GM21723 (cell line): ENCODE data around the gene SYT5.
A peak's percentile ranks its signal among the peaks of the same experiment; 100 is the strongest.
"Not testable (repeated sequence)": the region's sequence is repeated elsewhere in the genome, so short reads cannot be mapped to it uniquely, and the experiment has no call there.

Experiments used
- ATAC-seq: cut with Tn5 transposase; IDR thresholded peaks from one replicate; pipeline ENCODE4 v1.9.1; 2021; ENCODE audit warnings: mild to moderate bottlenecking, moderate library complexity; ENCODE audit not compliant: unreplicated experiment

The SYT5 gene

DNA sequence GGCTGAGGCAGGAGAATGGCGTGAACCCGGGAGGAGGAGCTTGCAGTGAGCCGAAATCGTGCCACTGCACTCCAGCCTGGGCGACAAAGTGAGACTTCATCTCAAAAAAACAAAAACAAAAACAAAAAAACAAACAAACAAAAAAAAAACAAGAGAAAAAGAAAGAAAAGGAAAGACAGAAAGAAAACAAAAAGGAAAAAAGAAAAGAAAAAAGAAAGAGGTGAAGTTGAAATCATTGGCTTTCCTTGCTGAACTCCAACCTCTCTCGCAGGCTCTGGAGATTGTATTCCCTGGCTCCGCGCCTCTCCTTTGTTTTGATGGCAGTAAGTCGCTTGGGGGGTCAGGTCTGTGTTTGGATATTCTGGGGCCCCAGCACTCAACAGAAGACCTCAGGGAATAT lies 7.8 kb downstream of the SYT5 start:
- ATAC-seq: not testable (repeated sequence)

- no peak for ATAC-seq
Measured at GRCh38 chr19:55171440-55171839, 8.6 kb downstream of the SYT5 start.

DNA sequence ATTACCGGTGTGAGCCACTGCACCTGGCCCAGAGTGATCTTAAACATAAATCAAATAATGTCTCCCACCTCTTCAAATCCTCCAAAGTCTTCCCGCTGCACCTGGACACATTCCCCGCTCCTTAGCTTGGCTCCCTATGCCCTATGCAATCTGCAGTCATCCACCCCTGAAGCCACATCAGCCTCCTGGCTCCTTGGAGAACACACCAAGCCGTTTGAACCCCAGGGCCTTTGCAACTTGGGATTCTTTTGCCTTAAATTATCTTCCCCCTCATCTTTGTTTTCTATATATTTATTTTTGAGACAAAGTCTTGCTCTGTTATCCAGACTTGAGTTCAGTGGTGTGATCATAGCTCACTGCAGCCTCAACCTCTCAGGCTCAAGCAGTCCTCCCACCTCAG lies 11.0 kb downstream of the SYT5 start:
- no peak for ATAC-seq

GRCh38 chr19:55166530-55167268 lies 13.4 kb downstream of the SYT5 start, which contains the start of gene DNAAF3:
TSS of gene DNAAF3 (minus strand) at chr19:55166613. CDS start at chr19:55166413, 200 bp downstream.
- peak; percentile 82 for ATAC-seq

DNA sequence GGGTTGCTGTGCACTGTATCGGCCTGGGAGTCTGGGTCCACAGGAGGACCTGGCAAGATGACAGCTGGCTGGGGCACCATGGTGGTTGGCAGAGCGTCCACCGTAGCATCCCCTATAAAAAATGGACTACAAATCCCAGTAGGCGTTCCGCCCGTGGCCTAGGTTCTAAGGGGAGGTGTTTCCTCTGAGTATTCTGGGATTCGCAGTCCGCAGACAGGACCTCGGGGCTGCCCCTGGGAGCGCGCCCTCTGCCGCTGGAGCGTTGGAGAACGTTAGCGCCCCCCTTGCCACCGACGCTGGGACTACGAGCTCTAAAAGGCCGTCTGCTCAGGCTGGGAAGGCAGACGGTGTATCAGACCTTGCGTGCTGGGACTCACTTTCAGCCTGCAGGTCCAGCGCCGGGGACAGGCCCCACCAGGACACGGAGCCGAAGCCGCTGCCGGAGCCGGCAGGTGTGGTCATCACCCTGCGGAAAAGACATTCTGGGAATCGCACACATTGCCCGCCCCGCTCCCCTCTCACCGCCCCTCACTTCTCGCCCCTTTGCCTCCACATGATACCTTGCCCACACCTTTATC lies 14.0 kb downstream of the SYT5 start:
- no peak for ATAC-seq

GRCh38 chr19:55161571-55162322 lies 18.3 kb downstream of the SYT5 start:
- ATAC-seq: no peak

DNA sequence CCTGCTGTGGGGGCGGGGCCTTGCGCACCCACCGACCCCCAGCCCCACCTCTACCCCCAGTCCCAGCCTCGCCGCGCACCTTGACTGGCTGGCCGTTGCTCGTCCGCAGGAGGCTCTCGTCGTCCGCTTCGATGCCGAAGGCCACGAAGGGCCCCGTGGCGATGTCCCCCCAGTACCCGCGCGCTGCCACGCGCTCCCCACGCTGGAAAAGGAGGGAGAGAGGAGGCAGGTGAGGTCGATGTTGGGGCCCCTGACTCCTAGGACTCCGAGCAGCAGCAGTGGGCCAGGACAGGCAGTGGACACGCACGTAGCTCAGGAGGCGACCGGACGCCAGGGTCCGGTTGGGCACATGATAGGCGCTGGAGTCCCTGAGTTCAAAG lies 19.1 kb downstream of the SYT5 start:
- no peak for ATAC-seq

- no peak for ATAC-seq
Measured at GRCh38 chr19:55160128-55160985, 19.7 kb downstream of the SYT5 start.

DNA sequence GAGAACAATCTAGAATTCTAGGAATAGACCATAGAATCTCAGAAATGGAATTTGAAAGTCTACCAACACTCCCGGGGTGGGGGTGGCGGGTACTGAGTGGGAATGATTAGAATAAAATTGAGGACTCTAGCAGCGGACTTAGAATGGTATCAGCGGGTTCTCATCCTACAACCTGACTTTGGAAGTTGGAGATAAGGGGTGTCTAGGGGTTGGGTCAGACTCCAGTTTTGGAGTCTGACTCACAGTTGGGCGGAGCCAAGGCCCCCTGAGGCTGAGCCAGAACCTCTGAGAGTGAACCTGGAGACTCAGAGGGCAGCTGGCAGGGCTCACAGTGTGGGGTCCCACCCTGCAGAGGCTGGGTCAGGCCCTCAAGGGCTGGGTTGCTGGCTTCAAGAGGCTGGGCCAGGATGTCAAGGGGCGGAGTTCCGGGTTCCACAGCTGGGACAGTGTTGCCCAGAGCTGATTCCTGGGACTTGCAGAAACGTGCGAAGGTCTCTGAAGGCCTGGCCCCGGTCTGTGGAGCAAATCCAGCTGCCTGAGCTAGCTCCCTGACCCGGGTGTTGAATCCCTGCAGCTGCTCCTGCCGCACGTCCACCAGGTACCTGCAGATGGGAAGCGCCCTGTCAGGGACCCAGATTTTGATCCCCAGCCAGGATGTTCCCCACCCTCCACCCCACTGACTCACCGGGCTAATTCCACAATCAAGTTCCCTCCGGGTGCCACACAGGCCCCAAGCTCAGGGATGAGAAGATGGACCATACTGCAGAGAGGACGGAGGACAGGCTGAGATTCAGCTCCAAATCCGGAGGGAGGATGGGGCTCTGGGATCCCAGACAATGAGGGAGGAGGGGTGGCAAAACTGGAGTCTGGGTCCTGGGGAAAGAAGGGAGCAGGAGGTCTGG lies 21.0 kb downstream of the SYT5 start:
- ATAC-seq: no peak

GRCh38 chr19:55158423-55158822 lies 21.7 kb downstream of the SYT5 start:
- ATAC-seq: no peak

DNA sequence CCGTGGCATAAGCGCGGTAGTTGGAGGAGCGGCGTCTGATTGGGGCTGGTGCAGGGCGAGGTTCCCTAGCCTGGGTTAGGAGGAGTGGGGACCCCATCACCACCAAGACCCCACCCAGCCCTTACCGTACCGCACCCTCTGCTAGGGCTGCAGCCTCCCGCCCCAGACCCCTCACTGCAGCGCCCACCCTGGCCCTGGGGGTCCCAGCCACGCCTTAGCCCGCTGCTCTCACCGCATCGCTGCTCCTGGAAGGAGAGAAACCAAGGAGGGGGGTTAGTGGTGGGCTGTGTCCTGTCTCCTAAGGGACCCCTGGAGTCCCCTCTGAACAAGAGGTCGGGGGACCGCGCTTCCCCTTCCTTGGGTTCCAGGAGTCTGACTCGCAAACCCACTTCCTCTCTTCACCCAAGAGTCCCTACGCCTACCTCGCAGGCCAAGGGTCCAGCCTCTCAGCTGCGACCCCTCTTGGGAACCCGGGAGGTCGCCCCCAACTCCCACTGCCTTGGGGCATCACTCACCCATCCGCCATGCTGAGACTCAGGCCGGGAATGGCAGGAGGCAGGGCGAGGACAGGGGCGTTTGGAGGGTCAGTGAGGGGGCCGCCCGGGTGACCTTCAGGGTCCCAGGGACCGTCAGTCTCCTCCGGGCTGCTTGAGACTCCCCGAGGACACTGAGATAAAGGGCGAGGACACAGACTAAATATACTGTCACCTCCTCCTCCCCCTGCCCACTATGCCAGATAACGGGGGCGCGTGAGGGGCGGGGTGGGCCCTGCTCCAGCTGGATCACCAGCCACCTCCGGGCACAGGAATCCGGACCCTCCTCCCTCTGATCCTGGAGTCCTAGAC lies 22.8 kb downstream of the SYT5 start, which contains the start of gene TNNI3:
Gene TNNI3 (minus strand): TSS at position 669 of the 845 bp plus-strand sequence. CDS start 143 bp downstream, at position 526.
- ATAC-seq: no peak

GRCh38 chr19:55156202-55157063 lies 23.7 kb downstream of the SYT5 start:
- no peak for ATAC-seq

GRCh38 chr19:55155784-55156183 lies 24.3 kb downstream of the SYT5 start:
- ATAC-seq: not testable (repeated sequence)

DNA sequence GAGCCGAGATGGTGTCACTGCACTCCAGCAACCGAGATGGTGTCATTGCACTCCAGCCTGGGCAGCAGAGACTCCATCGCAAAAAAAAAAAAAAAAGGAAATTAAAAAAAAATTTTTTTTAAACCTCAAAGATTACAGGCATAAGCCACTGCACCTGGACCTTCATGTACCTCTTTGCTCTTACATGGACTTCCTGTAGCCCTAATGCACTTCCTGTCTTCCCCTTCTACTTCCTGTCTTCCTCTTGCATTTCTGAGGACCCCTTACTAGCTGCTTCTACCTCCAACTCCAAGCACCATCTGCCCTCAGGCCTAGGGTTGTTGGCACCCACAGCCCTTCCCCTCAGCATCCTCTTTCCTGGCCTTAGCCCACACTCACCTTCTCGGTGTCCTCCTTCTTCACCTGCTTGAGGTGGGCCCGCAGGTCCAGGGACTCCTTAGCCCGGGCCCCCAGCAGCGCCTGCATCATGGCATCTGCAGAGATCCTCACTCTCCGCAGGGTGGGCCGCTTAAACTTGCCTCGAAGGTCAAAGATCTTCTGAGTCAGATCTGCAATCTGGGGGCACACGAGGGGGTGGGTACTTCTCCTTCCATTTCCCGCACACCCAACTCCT lies 26.3 kb downstream of the SYT5 start:
- no peak for ATAC-seq

DNA sequence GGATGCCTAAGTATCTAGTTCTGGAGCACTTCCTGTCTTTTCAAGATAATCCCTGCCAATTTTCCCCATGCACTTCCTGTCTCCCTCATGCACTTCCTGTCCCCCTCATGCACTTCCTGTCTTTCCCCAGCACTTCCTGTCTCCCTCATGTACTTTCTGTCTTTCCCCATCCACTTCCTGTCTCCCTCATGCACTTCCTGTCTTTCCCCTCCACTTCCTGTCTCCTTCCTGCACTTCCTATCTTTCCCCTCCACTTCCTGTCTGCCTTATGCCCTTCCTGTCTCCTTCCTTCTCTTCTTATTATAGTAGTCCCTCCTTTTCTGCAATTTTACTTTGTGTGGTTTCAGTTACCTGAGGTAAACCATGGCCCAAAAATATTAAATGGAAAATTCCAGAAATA lies 28.1 kb downstream of the SYT5 start:
- no peak for ATAC-seq

DNA sequence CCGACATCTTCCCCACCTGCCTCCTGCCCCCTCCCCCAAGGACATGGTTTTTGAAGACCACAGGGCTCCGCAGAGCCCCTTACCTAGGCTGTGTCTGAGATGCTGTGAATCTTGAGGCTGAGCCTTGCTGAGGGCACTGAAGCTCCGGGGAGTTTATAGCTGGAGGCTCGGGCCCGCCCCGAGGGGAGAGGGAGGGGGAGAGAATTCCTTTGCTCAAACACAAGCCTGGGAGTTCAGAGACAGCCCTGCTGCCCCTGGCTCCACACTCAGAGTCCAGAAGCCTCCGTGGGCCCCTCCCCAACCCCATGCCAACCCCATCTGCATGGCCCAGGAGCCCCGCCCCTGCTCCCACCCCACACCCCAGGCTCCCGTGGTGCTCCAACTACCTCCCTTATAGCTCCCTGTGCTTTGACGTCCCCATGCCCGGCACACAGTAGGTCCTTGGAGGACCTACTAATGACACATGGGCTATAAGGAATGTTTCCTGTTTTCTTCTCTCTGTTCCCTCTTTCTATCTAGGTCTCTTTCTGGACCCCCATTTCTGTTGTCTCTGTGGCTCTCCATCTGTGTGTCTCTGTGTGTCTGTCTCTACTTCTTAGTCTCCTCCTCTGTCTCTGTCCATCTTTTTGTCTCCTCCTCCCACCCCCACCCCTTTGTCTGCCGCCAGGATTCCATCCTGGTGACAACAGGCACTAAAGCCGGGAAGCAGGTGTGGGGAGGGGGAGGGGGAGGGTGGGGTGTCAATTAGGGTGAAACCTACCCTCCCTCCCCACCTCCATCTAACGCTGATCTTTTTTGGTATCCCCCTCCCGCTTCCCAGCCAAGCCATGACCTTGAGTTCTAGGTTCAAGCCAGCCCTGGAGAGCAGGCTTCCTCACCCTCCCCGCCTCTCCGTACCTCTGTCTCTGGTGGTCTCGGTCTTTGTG lies 30.7 kb downstream of the SYT5 start, which contains the start of gene TNNT1:
Gene TNNT1 (minus strand): TSS at position 129 of the 926 bp plus-strand sequence. CDS start 2,049 bp downstream, outside the sequence.
- no peak for ATAC-seq
